HFF-Myc (cell line): ENCODE data around the gene NXPH1.

Experiments
- DNase-seq: peaks from one replicate; pipeline ENCODE4 v3.0.0-alpha.2; 2011; ENCODE audit warnings: low read depth; ENCODE audit errors: extremely low read depth
- H3K4me3 ChIP-seq: replicated peaks from 2 replicates; pipeline ENCODE4 v1.5.1; 2011; ENCODE audit warnings: low read depth, mild to moderate bottlenecking, control low read depth, low read length
- TF ChIP-seq, protein P1 (sequence below): IDR thresholded peaks from 2 replicates; pipeline ENCODE4 v1.5.1; 2012; ENCODE audit warnings: mild to moderate bottlenecking, low read depth, low read length, control low read depth; ENCODE audit errors: missing control alignments

Gene NXPH1

DNA sequence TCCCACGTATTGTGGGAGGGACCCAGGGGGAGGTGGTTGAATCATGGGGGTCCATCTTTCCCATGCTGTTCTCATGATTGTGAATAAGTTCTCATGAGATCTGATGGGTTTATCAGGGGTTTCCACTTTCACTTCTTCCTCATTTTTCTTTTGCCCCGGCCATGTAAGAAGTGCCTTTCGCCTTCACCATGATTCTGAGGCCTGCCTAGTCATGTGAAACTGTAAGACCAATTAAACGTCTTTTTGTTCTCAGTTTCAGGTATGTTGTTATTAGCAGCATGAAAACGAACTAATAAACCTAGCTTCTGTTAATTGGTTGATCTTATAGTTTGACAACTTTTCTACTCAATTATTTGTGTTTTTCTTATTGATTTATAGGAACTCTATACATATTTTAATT lies 206.3 kb downstream of the NXPH1 start:
- TF ChIP-seq, protein P1, sequence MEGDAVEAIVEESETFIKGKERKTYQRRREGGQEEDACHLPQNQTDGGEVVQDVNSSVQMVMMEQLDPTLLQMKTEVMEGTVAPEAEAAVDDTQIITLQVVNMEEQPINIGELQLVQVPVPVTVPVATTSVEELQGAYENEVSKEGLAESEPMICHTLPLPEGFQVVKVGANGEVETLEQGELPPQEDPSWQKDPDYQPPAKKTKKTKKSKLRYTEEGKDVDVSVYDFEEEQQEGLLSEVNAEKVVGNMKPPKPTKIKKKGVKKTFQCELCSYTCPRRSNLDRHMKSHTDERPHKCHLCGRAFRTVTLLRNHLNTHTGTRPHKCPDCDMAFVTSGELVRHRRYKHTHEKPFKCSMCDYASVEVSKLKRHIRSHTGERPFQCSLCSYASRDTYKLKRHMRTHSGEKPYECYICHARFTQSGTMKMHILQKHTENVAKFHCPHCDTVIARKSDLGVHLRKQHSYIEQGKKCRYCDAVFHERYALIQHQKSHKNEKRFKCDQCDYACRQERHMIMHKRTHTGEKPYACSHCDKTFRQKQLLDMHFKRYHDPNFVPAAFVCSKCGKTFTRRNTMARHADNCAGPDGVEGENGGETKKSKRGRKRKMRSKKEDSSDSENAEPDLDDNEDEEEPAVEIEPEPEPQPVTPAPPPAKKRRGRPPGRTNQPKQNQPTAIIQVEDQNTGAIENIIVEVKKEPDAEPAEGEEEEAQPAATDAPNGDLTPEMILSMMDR, result no peak
- no peak for DNase-seq
- no peak overlapping the region for H3K4me3 ChIP-seq

DNA sequence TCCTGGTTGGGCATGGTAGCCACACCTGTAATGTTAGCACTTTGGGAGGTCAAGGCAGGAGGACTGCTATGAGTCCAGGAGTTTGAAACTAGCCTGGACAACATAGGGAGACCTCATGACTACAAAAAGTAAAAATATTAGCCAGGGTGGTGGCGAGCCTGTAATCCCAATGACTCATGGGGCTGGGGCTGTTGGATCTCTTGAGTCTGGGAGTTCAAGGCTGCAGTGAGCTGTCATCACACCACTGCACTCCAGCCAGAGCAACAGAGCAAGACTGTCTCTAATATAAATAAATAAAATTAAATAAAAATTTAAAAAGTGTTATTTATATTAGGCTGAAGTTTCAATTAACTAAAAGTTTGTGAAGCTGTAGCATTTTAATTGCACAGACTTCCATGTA lies 207.3 kb downstream of the NXPH1 start:
- TF ChIP-seq, protein P1, result no peak
- no peak overlapping the region for H3K4me3 ChIP-seq

DNA sequence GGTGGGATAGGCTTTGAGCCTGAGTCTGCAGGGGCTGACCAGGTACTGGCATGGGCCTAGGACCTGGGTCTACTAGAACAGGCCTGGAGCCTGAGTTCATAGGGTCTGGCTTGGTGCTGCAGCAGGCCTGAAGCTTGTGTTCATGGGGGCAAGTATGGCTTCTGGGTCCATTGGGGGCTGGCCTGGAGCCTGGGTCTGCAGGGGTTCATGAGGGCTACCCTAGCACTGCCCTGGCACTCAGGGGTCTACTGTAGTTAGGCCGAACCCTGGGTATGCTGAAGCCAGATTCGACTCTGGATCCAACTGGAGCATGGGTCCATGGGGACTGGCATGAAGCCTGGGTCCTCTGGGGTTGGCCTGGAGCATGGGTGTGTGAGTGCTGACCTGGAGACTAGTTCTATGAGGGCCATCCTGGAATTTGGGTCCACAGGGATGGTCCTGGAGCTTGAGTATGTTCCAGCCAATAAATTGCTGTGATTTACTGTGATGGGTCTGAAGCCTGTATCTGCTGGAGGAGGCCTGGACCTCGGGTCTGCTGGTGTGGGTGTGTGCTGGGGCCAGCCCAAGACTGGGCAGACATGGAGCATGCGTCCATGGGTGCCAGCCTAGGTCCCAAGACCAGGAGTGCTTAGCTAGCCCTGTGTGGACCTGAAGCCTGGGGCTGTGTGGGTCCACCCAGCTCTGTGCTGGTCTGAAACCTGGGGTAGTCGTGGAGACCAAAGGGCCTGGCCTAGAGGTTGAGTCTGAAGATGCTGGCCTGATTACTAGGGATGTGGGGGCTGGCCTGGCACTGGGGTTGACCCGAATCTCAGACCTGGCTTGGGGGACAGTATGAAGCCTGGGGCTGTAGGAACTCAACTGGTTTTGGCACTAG lies 235.5 kb downstream of the NXPH1 start:
- TF ChIP-seq, protein P1, result no peak
- DNase-seq, result no peak
- H3K4me3 ChIP-seq, result no peak overlapping the region

More for the DNA sequence above, 207.3 kb downstream of the NXPH1 start:
- DNase-seq, result no peak

DNA sequence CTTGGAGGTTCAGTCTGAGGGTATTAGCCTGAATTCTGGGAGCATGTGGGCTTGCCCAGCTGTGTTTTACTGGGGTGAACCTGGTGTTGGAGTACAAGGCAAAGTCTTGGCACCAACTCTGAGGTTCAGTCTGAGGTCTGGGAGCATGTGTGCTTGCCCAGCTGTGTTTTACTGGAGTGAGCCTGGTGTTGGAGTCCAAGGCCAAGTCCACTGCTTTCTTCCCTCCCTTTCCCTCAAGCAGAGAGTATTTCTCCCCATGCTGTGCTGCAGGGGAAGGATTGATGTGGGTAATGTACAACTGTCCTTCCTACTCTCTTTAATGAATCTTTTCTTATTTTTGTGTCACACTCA lies 236.1 kb downstream of the NXPH1 start:
- no peak for DNase-seq
- TF ChIP-seq, protein P1, result no peak
- no peak overlapping the region for H3K4me3 ChIP-seq

DNA sequence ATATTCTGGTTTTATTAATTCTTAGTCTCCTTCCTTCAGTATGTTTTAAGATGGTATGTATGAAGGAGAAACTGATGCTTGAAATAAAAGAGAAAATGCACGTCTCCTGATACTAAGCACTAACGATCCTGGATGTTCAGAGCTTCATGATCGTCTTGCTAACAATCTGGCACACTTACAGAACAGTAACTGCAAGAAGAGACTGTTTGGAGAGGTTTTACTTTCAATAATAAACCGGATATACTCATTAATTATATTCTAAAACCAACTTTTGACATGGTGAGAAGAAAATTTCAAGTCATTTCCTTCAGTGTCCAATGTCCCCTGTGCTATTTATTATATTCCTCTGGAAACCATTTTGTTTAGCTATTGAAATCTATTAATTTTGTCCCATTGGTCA lies 251.0 kb downstream of the NXPH1 start:
- H3K4me3 ChIP-seq, result no peak overlapping the region
- no peak for DNase-seq
- TF ChIP-seq, protein P1, result no peak

DNA sequence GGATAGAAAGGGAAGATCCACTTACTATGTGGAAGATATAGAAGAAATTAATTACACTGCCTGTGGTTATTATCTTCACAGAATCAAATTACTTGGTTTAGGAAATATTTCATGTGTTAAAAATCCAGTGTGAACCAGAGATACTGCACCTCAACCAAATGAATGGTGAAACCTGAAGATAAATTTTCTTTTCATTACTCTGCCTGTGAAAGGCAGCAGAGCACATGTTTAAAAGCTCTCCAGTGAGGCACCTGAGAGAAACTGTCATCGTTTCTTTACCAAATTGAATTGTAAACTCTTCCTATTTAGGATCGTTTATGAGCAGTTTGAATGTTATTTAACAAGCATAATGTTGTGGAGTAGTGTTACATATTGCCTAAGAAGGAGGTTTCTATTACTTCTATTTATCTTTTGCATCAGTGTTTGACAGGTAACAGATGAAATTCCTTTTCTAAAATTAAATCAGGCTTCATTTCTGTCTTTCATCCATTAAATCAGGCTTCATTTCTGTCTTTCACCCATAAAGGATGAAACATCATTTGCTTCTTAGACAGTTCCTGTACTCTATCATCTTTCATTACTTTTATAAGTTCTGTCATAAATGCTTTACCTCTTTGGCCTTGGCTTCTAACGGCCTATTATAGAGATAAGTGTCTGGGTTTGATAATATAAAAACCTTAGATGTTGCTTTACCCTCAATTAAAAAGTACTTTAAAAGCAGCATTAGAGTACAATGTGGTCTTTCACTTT lies 266.6 kb downstream of the NXPH1 start:
- no peak overlapping the region for H3K4me3 ChIP-seq
- TF ChIP-seq, protein P1, result no peak
- no peak for DNase-seq
